Hepatocyte (in vitro differentiated cells): ENCODE results near the gene SLC16A2. TPM values are rescaled to one million over a fixed set of nuclear protein-coding genes. Genes with fewer than 3 reads are reported as not detected.
A peak's percentile ranks its signal among the peaks of the same experiment; 100 is the strongest.

Experiments used
- DNase-seq: peaks from one replicate; pipeline ENCODE4 v3.0.0-alpha.2; 2016; ENCODE audit warnings: low spot score
- H2AFZ ChIP-seq: fragments of 200-600 bp; sonication (generic); 2 replicates; pipeline ENCODE4 v1.6.0; 2016; ENCODE audit warnings: antibody characterized with exemption, mild to moderate bottlenecking
- H3K27ac ChIP-seq: fragments of 200-600 bp; sonication (generic); 2 replicates; pipeline ENCODE4 v1.5.1; 2016; ENCODE audit warnings: mild to moderate bottlenecking
- H3K27me3 ChIP-seq: fragments of 200-600 bp; sonication (generic); 2 replicates; pipeline ENCODE4 v1.6.1; 2016
- H3K36me3 ChIP-seq: fragments of 200-600 bp; sonication (generic); replicated peaks from 2 replicates; pipeline ENCODE4 v1.5.1; 2016; ENCODE audit warnings: low read depth; ENCODE audit not compliant: insufficient read depth
- H3K4me1 ChIP-seq: fragments of 200-600 bp; sonication (generic); 2 replicates; pipeline ENCODE4 v1.5.1; 2016; ENCODE audit warnings: mild to moderate bottlenecking, moderate library complexity; ENCODE audit not compliant: insufficient read depth
- H3K4me2 ChIP-seq: fragments of 200-600 bp; sonication (generic); 2 replicates; pipeline ENCODE4 v1.6.0; 2016
- H3K4me3 ChIP-seq: fragments of 200-600 bp; sonication (generic); 2 replicates; pipeline ENCODE4 v1.5.1; 2016; ENCODE audit warnings: mild to moderate bottlenecking
- H3K79me2 ChIP-seq: fragments of 200-600 bp; sonication (generic); 2 replicates; pipeline ENCODE4 v1.6.0; 2017; ENCODE audit warnings: mild to moderate bottlenecking
- H3K9me2 ChIP-seq: fragments of 200-600 bp; sonication (generic); replicated peaks from 2 replicates; pipeline ENCODE4 v1.6.0; 2017; ENCODE audit warnings: mild to moderate bottlenecking; ENCODE audit not compliant: insufficient read depth
- H3K9me3 ChIP-seq: fragments of 200-600 bp; sonication (generic); 2 replicates; pipeline ENCODE4 v1.5.1; 2016; ENCODE audit warnings: low read depth, mild to moderate bottlenecking
- H4K20me1 ChIP-seq: fragments of 200-600 bp; sonication (generic); 2 replicates; pipeline ENCODE4 v1.6.0; 2016; ENCODE audit warnings: mild to moderate bottlenecking; ENCODE audit not compliant: insufficient read depth, poor library complexity, severe bottlenecking
- EZH2 ChIP-seq: fragments of 200-600 bp; sonication (generic); IDR thresholded peaks from 2 replicates; pipeline ENCODE4 v1.6.1; 2016; ENCODE audit warnings: antibody characterized with exemption, mild to moderate bottlenecking, borderline replicate concordance
- EZH2phosphoT487 ChIP-seq: fragments of 200-600 bp; sonication (generic); IDR thresholded peaks from one replicate; pipeline ENCODE4 v1.6.1; 2018; ENCODE audit warnings: antibody characterized with exemption, mild to moderate bottlenecking, low read depth, moderate library complexity; ENCODE audit not compliant: unreplicated experiment, severe bottlenecking
- whole genome bisulfite sequencing: methylation state at CpG from one replicate; pipeline ENCODE4 v1.1.6; 2016; ENCODE audit warnings: low lambda C conversion rate; ENCODE audit errors: missing lambda C conversion rate; 5-methylcytosine and 5-hydroxymethylcytosine counted together
- polyA plus RNA-seq: library from polyadenylated mRNA; unstranded; fragments of >200 nt; fragmentation: Nextera tagmentation; extraction: Ambion mirVana; gene quantifications from 2 replicates; pipeline ENCODE4 v1.2.1, GENCODE V29; 2016
- total RNA-seq: library from RNA; depleted of rRNA; stranded (reverse); fragments of >200 nt; gene quantifications from 2 replicates; pipeline ENCODE4 v1.2.3, GENCODE V29; 2014
- TF ChIP-seq, protein P1 (sequence below): fragments of 200-600 bp; sonication (generic); IDR thresholded peaks from 2 replicates; pipeline ENCODE4 v1.5.1; 2016; ENCODE audit warnings: antibody characterized with exemption, mild to moderate bottlenecking; ENCODE audit not compliant: poor library complexity

SLC16A2 gene
- total and polyA plus RNA-seq, 2 experiments from 2014 or later, result 7.7 to 11.2 TPM

DNA sequence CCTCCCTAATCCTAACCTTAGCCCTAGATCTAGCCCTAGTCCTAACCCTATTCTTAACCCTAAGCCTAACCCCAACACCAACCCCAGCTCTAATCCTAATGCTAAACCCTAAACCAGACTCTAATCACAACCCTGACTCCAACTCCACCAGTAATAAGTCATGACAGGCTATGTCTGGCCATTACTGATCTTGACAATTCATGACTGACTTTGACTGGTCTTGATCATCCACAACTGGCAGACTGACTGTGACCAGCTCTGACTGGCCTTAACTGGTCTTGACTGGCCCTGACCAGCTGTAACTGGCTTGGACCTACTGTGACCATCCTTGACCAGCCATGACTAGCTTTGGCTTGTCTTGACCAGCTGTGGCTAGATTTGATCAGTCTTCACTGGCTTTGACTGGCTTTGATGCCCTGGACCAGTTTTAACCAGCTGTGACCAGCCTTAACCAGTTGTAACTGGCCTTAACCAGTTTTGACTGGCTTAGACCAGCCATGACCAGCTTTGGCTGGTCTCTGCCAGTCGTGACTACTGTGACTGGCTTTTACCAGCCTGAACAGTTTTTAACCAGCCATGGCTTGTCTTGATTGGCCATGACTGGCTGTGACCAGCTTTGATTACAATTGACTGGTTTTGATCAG, 124.7 kb downstream of the SLC16A2 start:
- Histone ChIP-seq H3K4me2 (no peak overlapping the region), H3K27me3 (no peaks in the 10 kb centered on the region), H4K20me1 (no peaks in the 10 kb centered on the region), H3K36me3 (no peaks in the 10 kb centered on the region), H3K27ac (no peak overlapping the region), H3K4me3 (no peak overlapping the region), H3K9me2 (no peaks in the 10 kb centered on the region), H3K4me1 (no peaks in the 10 kb centered on the region), H3K79me2 (no peaks in the 10 kb centered on the region), H3K9me3 (no peaks in the 10 kb centered on the region), H2AFZ (no peak overlapping the region)
- 52% methylated on average over 1 of the region's 1 CpG for WGBS
- no peak for DNase-seq
- TF ChIP-seq, protein P1, sequence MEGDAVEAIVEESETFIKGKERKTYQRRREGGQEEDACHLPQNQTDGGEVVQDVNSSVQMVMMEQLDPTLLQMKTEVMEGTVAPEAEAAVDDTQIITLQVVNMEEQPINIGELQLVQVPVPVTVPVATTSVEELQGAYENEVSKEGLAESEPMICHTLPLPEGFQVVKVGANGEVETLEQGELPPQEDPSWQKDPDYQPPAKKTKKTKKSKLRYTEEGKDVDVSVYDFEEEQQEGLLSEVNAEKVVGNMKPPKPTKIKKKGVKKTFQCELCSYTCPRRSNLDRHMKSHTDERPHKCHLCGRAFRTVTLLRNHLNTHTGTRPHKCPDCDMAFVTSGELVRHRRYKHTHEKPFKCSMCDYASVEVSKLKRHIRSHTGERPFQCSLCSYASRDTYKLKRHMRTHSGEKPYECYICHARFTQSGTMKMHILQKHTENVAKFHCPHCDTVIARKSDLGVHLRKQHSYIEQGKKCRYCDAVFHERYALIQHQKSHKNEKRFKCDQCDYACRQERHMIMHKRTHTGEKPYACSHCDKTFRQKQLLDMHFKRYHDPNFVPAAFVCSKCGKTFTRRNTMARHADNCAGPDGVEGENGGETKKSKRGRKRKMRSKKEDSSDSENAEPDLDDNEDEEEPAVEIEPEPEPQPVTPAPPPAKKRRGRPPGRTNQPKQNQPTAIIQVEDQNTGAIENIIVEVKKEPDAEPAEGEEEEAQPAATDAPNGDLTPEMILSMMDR, result no peak
- TF ChIP-seq EZH2, result no peak
- TF ChIP-seq EZH2phosphoT487, result no peak

DNA sequence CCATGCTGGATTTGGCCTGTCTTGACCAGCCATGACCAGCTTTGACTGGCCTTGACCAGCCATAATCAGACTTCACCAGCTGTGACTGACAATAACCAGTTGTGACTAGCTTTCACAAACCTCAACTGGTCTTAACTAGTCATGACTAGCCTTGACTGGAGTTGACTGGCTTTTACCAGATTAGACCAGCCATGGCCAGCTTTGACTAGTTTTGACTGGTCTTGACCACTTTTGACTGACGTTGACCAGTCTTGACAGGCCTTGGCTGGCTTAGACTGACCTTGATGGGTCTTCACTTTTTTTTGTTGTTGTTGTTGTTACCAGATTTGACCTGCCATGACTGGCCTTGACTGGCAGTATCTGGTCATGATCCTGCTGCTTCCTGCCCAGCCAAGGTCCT, 125.7 kb downstream of the SLC16A2 start:
- no peak overlapping the region for H3K4me3 ChIP-seq
- WGBS, result 54% methylated on average over 1 of the region's 1 CpG
- no peak for DNase-seq
- H3K27ac ChIP-seq, result no peak overlapping the region
- no peaks in the 10 kb centered on the region for H3K36me3 ChIP-seq
- TF ChIP-seq EZH2 (no peak), EZH2phosphoT487 (no peak)
- TF ChIP-seq, protein P1, result no peak
- no peaks in the 10 kb centered on the region for H3K79me2 ChIP-seq
- no peaks in the 10 kb centered on the region for H4K20me1 ChIP-seq
- H3K4me1 ChIP-seq, result no peaks in the 10 kb centered on the region
- H2AFZ ChIP-seq, result no peak overlapping the region
- no peaks in the 10 kb centered on the region for H3K27me3 ChIP-seq
- no peak overlapping the region for H3K4me2 ChIP-seq
- no peaks in the 10 kb centered on the region for H3K9me2 ChIP-seq
- H3K9me3 ChIP-seq, result no peaks in the 10 kb centered on the region

DNA sequence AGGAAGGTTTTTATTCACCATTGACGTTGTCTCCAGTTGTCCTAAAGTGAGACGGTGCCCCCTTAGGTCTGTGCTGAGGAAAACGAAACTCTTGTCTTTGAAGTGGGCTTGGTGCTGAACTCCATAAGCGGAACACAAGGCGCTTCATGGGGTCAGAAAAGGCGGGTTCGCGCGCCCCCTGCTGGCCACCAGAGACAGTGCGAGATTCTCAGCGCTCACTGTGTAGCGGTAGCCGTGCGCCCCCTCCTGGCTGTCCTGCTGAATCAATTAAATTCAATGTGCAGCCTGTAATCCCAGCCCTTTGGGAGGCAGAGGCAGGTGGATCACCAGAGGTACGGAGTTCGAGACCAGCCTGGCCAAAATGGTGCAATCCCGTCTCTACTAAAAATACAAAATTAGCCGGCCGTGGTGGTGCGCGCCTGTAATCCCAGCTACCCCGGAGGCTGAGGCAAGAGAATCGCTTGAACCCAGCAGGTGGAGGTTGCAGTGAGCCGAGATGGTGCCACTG, 129.1 kb downstream of the SLC16A2 start:
- H3K9me2 ChIP-seq, result no peaks in the 10 kb centered on the region
- H3K27ac ChIP-seq, result no peak overlapping the region
- DNase-seq, result peak; percentile 86
- peak overlapping the region; percentile 32 for H2AFZ ChIP-seq
- H3K79me2 ChIP-seq, result no peaks in the 10 kb centered on the region
- no peaks in the 10 kb centered on the region for H3K36me3 ChIP-seq
- H3K4me3 ChIP-seq, result no peak overlapping the region
- 28% methylated on average over 24 of the region's 24 CpGs for WGBS
- H3K4me1 ChIP-seq, result no peaks in the 10 kb centered on the region
- no peaks in the 10 kb centered on the region for H3K27me3 ChIP-seq
- no peaks in the 10 kb centered on the region for H4K20me1 ChIP-seq
- H3K9me3 ChIP-seq, result no peaks in the 10 kb centered on the region
- TF ChIP-seq, protein P1, result peak; percentile 92
- TF ChIP-seq EZH2, result no peak
- peak overlapping the region; percentile 70 for H3K4me2 ChIP-seq
